BJ (cell line): ENCODE data around the gene CTCF. TPM values are rescaled to one million over a fixed set of nuclear protein-coding genes. Genes with fewer than 3 reads are reported as not detected.

ENCODE experiments used
- CTCF ChIA-PET: fragments of 350-600 bp; formaldehyde crosslinking; extraction: SDS; loops from one replicate; lab custom pipeline; 2021; ENCODE audit warnings: antibody characterized with exemption, inconsistent platforms; lab: Yijun Ruan, JAX
- POLR2A ChIA-PET: fragments of 300-600 bp; sonication (Branson Sonifier 250); formaldehyde crosslinking; extraction: SDS; loops from one replicate; lab custom pipeline; 2021; ENCODE audit warnings: antibody characterized with exemption; lab: Charles Lee
- DNase-seq: peaks from one replicate; pipeline ENCODE4 v3.0.0-alpha.2; 2011; ENCODE audit warnings: low read depth
- H3K27me3 ChIP-seq: 2 replicates; pipeline ENCODE4 v1.6.0; 2011; ENCODE audit warnings: low read length; ENCODE audit not compliant: control insufficient read depth, insufficient read depth
- H3K36me3 ChIP-seq: 2 replicates; pipeline ENCODE4 v1.5.1; 2011; ENCODE audit warnings: low read length; ENCODE audit not compliant: control insufficient read depth, insufficient read depth
- H3K4me3 ChIP-seq: 2 replicates; pipeline ENCODE4 v1.5.1; 2011; ENCODE audit warnings: low read depth, mild to moderate bottlenecking, control low read depth, low read length
- CTCF ChIP-seq: IDR thresholded peaks from 2 replicates; pipeline ENCODE4 v1.5.1; 2011; ENCODE audit warnings: low read depth, mild to moderate bottlenecking, control low read depth, inconsistent platforms, low read length, moderate library complexity; ENCODE audit not compliant: insufficient read depth
- polyA plus RNA-seq: library from polyadenylated mRNA; depleted of rRNA; stranded (reverse); fragments of >200 nt; gene quantifications from 2 replicates; pipeline ENCODE4 v1.2.3, GENCODE V29; 2011

CTCF gene
- polyA plus RNA-seq, 1 experiment = 20.9 TPM

DNA sequence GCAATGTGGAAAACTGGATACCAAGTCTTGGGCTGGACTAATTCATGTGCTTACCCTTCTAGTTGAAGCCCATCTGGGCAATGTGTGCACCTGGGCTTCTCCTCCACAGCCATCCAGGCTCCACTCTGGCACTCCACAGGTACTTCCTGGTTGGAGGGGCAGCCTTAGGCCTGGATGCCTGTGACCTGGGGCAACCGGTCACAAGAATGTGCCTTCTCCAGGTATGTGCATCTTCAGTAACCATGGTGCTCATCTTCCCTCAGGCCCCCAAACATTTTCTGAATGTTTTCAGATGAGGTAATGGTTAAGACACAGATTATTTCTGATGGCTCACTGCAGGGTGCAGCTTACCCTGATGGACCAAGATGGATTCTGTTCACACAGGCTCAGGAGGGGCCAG lies 115.4 kb downstream of the CTCF start:
- Histone ChIP-seq H3K36me3 (0 out of 2 replicates have a peak, but pooled peaks cover 3% of the 10 kb centered on the region), H3K27me3 (no peaks in the 10 kb centered on the region), H3K4me3 (no peak overlapping the region)
- no peak for TF ChIP-seq CTCF
- no peak for DNase-seq
- ChIA-PET POLR2A (no interaction called here), CTCF (no interaction called here)

DNA sequence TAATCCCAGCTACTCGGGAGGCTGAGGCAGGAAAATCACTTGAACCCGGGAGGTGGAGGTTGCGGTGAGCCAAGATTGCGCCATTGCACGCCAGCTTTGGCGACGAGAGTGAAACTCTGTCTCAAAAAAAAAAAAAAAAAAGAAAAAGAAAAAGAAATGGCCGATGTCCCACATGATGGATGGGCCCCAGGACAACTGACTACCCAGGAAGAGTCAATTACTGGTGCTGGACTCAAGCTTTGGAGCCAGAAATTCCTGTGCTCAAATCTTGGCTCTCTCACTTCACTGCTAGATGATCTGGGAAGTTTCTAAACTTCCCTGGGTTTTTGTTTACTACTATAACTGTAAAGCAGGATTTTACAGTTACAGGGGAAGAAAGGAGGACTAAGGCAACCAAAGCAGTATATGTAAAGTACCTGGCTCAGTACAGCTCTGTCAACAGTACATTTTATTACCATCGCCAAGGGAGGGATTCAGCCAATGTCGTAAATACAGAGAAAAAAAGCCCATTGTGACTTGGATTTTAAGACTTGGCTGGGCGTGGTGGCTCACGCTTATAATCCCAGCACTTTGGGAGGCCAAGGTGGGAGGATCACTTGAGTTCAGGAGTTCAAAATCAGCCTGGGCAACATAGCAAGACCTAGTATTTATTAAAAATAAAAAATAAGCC lies 116.2 kb downstream of the CTCF start:
- no peak for DNase-seq
- H3K36me3 ChIP-seq = peaks cover 3% of the 10 kb centered on the region; the same call in 1 of the 2 replicates
- CTCF ChIA-PET = interaction anchor here (0.9 to 1.3 kb wide), 2 partner anchors 11 to 158 kb away, joined by 3 to 6 read pairs; no protein-coding TSS in a partner anchor
- POLR2A ChIA-PET = interaction anchor here (0.5 kb wide), 1 partner anchor 43 kb away, joined by 14 read pairs; no protein-coding TSS in a partner anchor
- no peaks in the 10 kb centered on the region for H3K27me3 ChIP-seq
- no peak overlapping the region for H3K4me3 ChIP-seq
- no peak for TF ChIP-seq CTCF

GRCh38 chr16:67679935-67680897 lies 117.9 kb downstream of the CTCF start:
- no peak for DNase-seq
- no peak for TF ChIP-seq CTCF
- POLR2A ChIA-PET = interaction anchor here (0.6 kb wide), 1 partner anchor 9 kb away, joined by 6 read pairs; no protein-coding TSS in a partner anchor
- Histone ChIP-seq H3K36me3 (peaks cover 4% of the 10 kb centered on the region), H3K4me3 (no peak overlapping the region), H3K27me3 (no peaks in the 10 kb centered on the region)
- CTCF ChIA-PET = interaction anchor here (1.3 to 4.1 kb wide), 3 partner anchors 7 to 135 kb away, joined by 4 to 33 read pairs (median 6); no protein-coding TSS in a partner anchor

GRCh38 chr16:67683767-67684166 lies 121.4 kb downstream of the CTCF start:
- CTCF ChIA-PET = interaction anchor here (1.1 to 4.1 kb wide), 3 partner anchors 11 to 357 kb away, joined by 3 to 33 read pairs (median 3); no protein-coding TSS in a partner anchor
- H3K4me3 ChIP-seq = no peak overlapping the region
- no peaks in the 10 kb centered on the region for H3K27me3 ChIP-seq
- POLR2A ChIA-PET = no interaction called here
- DNase-seq = no peak
- TF ChIP-seq CTCF = no peak
- peaks cover 5% of the 10 kb centered on the region for H3K36me3 ChIP-seq
